Subcutaneous abdominal adipose tissue (tissue), 5 donors: ENCODE data around the gene SLC2A6.

Source experiments
- H3K27ac ChIP-seq: one replicate; pipeline ENCODE4 v1.7.0; 2013; ENCODE audit warnings: low read depth, mild to moderate bottlenecking, inconsistent platforms, low read length, moderate library complexity
- H3K27me3 ChIP-seq, 5 donors: one replicate each; pipeline ENCODE4 v1.7.0; 2013; ENCODE audit warnings: low read length in 5 of 5, inconsistent platforms in 1 of 5; ENCODE audit not compliant: control insufficient read depth in 5 of 5, insufficient read depth in 4 of 5
- H3K36me3 ChIP-seq, 5 donors: one replicate each; pipeline ENCODE4 v1.7.0; 2013; ENCODE audit warnings: low read length in 5 of 5; ENCODE audit not compliant: control insufficient read depth in 5 of 5, insufficient read depth in 5 of 5
- H3K4me1 ChIP-seq, 5 donors: one replicate each; pipeline ENCODE4 v1.7.0; 2013; ENCODE audit warnings: low read length in 5 of 5, mild to moderate bottlenecking in 3 of 5, moderate library complexity in 1 of 5; ENCODE audit not compliant: control insufficient read depth in 5 of 5, insufficient read depth in 5 of 5
- H3K4me3 ChIP-seq, 5 donors: one replicate each; pipeline ENCODE4 v1.7.0; 2013; ENCODE audit warnings: low read length in 5 of 5, low read depth in 1 of 5
- H3K9ac ChIP-seq, 5 donors: one replicate each; pipeline ENCODE4 v1.7.0; 2013; ENCODE audit warnings: low read length in 5 of 5, mild to moderate bottlenecking in 4 of 5, moderate library complexity in 3 of 5
- H3K9me3 ChIP-seq, 5 donors: one replicate each; pipeline ENCODE4 v1.7.0; 2013; ENCODE audit warnings: low read length in 5 of 5; ENCODE audit not compliant: control insufficient read depth in 5 of 5
- donor health status: healthy.
- donor health status: healthy.
- donor health status: healthy.
- donor health status: healthy.
- donor health status: healthy.

The SLC2A6 gene

DNA sequence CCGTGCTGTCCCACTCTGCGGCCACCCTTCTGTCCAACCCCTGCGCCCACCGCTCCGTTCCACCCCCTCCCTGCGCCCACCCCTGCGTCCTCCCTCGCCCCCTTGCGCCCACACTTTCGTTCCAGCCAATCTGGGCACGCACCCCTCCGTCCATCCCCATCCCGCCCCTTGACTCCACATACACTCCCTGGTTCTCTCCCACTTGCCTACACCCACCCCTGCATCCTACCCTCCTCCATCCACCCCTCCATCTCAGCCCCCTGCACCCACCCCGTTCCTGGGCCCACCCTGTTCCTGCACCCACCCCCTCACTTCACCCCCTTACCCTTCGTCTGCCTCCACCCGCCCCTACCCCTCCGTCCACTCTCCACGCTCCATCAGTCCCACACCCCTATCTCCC is 49.7 kb downstream of the SLC2A6 start:
- Histone ChIP-seq H3K27me3 (peaks cover 4 to 27% (median 21%) of the 10 kb centered on the region in 5 donors), H3K27ac (no peak overlapping the region), H3K4me1 (peaks cover 0 to 7% (median 0%) of the 10 kb centered on the region in 5 donors), H3K9ac (no peak overlapping the region), H3K36me3 (peaks cover 0 to 8% (median 0%) of the 10 kb centered on the region in 5 donors), H3K9me3 (no peaks in the 10 kb centered on the region), H3K4me3 (no peak overlapping the region)

DNA sequence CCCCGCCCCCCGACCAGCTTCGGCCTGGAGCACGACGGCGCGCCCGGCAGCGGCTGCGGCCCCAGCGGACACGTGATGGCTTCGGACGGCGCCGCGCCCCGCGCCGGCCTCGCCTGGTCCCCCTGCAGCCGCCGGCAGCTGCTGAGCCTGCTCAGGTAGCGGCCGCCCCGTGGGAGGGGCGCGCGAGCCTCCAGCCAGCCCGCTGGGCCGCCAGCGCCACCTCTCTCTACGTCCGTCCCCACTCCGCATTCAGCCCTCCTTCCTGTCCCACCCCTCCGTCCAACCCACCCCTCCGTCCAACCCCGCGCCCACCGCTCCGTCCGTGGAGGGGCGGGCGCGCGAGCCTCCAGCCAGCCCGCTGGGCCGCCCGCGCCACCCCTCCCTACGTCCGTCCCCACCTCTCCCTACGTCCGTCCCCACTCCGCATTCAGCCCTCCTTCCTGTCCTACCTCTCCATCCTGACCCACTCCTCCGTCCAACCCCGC is 50.2 kb downstream of the SLC2A6 start:
- no peak overlapping the region for H3K27ac ChIP-seq
- no peaks in the 10 kb centered on the region for H3K9me3 ChIP-seq
- H3K36me3 ChIP-seq: peaks cover 0 to 8% (median 0%) of the 10 kb centered on the region in 5 donors
- H3K4me1 ChIP-seq: peaks cover 0 to 7% (median 0%) of the 10 kb centered on the region in 5 donors
- H3K27me3 ChIP-seq: peaks cover 4 to 29% (median 21%) of the 10 kb centered on the region in 5 donors
- H3K9ac ChIP-seq: no peak overlapping the region
- no peak overlapping the region for H3K4me3 ChIP-seq

DNA sequence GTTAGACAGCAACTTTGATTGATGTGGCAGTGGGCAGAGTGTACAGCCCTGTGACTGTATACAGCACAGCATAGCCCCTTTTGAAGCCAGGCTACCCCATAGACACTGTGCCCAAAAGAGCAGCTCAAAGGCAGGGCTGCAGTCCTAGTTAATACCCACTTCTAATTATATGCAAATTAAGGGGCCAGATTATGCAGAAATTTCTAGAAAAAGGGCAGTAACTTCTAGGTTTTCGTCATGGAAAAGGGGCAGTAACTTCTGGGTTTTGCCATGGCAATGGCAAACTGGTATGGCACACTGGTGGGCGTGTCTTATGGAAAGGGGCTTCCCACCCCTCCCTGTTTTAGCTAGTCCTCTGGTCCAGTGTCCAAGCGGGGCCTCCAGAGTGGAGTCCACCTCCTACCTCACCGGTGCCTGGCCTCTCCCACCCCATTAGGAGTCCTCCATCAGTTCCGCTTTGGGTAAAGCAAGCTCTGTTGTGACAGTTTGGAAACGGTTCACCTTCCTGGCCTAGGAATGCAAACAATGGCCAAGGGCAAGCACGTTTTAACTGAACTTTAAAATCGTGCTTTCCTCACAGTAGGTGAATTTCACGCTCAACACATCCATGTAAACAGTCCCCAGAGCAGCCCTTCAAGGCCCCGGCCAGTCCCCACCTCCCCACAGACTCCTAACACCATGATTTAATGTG is 51.1 kb downstream of the SLC2A6 start:
- Histone ChIP-seq H3K4me3 (no peak overlapping the region), H3K4me1 (peaks cover 0 to 7% (median 0%) of the 10 kb centered on the region in 5 donors), H3K9ac (no peak overlapping the region), H3K27me3 (peaks cover 4 to 29% (median 21%) of the 10 kb centered on the region in 5 donors), H3K27ac (no peak overlapping the region), H3K9me3 (no peaks in the 10 kb centered on the region), H3K36me3 (peaks cover 0 to 8% (median 0%) of the 10 kb centered on the region in 5 donors)

DNA sequence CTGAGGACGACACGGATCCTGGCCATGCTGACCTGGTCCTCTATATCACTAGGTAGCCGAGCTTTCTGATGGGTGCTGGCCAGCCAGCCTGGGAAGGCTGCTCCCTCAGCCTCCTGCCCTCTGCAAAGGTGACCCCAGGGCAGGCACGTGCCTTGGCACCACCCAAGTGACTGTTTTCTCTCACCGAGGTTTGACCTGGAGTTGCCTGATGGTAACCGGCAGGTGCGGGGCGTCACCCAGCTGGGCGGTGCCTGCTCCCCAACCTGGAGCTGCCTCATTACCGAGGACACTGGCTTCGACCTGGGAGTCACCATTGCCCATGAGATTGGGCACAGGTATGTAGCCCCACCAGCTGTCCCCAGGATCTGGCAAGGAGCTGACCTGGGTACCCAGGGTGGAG is 52.9 kb downstream of the SLC2A6 start:
- peaks cover 0 to 7% (median 0%) of the 10 kb centered on the region in 5 donors for H3K4me1 ChIP-seq
- H3K9me3 ChIP-seq: no peaks in the 10 kb centered on the region
- peaks cover 4 to 29% (median 21%) of the 10 kb centered on the region in 5 donors for H3K27me3 ChIP-seq

DNA sequence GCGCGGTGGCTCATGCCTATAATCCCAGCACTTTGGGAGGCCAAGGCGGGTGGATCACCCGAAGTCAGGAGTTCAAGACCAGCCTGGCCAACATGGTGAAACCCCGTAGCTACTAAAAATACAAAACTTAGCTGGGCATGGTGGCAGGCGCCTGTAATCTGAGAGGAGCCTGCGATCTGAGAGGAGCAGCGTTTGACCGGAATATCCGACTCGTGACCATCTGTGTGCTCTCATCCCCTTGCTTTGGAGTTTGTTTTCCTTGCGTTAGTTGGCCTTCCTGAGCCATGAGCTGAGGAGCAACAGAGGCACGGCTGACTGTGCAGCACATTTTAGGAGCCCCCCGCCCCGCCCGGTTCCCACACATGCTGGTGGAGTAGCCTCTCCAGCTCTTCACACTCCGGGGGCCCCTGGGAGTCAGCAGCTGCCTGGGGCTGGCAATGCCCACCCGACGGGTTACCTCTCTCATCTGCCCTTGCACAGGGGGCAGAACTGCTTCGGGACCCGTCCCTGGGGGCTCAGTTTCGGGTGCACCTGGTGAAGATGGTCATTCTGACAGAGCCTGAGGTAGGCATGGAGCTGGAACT is 53.8 kb downstream of the SLC2A6 start:
- peaks cover 0 to 8% (median 0%) of the 10 kb centered on the region in 5 donors for H3K36me3 ChIP-seq
- peaks cover 4 to 29% (median 21%) of the 10 kb centered on the region in 5 donors for H3K27me3 ChIP-seq
- no peaks in the 10 kb centered on the region for H3K9me3 ChIP-seq
- no peak overlapping the region for H3K4me3 ChIP-seq
- H3K4me1 ChIP-seq: peaks cover 0 to 7% (median 0%) of the 10 kb centered on the region in 5 donors
- H3K9ac ChIP-seq: no peak overlapping the region
- no peak overlapping the region for H3K27ac ChIP-seq

More for the DNA sequence above, 52.9 kb downstream of the SLC2A6 start:
- H3K36me3 ChIP-seq: peaks cover 0 to 8% (median 0%) of the 10 kb centered on the region in 5 donors
- no peak overlapping the region for H3K9ac ChIP-seq
- H3K4me3 ChIP-seq: no peak overlapping the region
- H3K27ac ChIP-seq: no peak overlapping the region

DNA sequence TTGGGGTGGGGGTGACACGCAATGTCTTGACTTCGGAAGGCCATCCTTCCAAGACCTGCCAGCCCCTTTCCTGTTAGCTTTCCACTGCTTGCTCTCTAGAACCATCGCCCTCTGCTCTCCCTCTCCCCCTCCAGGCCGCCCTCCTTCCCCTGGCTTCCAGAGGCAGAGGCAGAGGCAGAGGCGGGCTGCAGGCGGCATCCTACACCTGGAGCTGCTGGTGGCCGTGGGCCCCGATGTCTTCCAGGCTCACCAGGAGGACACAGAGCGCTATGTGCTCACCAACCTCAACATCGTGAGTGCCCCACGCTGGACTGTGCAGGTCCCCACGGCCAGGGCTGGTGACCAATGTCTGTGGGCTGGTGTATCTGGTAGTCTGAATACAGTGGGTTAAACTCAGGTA is 54.7 kb downstream of the SLC2A6 start:
- Histone ChIP-seq H3K9ac (no peak overlapping the region), H3K9me3 (no peaks in the 10 kb centered on the region), H3K4me3 (no peak overlapping the region), H3K27me3 (peaks cover 4 to 24% (median 17%) of the 10 kb centered on the region in 5 donors), H3K36me3 (peaks cover 0 to 8% (median 0%) of the 10 kb centered on the region in 5 donors), H3K27ac (no peak overlapping the region), H3K4me1 (peaks cover 0 to 7% (median 0%) of the 10 kb centered on the region in 5 donors)

DNA sequence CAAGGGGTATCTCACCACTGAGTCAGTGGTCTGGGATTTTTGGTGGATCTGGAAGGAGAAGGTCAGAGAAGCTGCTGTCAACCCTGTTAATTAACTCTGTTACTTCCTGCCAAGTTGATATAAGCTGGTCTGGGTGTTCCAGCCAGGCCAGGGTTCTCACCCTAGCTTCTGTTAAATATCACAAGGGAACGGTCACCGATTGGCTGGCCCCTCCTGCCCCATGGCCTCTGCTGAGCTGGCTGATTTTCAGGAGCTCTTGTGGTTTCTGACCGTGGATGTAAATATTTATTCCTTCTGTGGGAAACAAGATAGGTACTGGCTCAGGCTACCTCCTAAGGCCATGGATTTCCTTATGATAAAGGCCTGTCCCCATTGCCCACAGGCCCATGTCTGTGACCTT is 55.7 kb downstream of the SLC2A6 start:
- peaks cover 0 to 8% (median 0%) of the 10 kb centered on the region in 5 donors for H3K36me3 ChIP-seq
- no peak overlapping the region for H3K9ac ChIP-seq
- peaks cover 4 to 23% (median 16%) of the 10 kb centered on the region in 5 donors for H3K27me3 ChIP-seq
- H3K27ac ChIP-seq: no peak overlapping the region
- no peak overlapping the region for H3K4me3 ChIP-seq
- no peaks in the 10 kb centered on the region for H3K9me3 ChIP-seq
- H3K4me1 ChIP-seq: peaks cover 0 to 10% (median 5%) of the 10 kb centered on the region in 5 donors

DNA sequence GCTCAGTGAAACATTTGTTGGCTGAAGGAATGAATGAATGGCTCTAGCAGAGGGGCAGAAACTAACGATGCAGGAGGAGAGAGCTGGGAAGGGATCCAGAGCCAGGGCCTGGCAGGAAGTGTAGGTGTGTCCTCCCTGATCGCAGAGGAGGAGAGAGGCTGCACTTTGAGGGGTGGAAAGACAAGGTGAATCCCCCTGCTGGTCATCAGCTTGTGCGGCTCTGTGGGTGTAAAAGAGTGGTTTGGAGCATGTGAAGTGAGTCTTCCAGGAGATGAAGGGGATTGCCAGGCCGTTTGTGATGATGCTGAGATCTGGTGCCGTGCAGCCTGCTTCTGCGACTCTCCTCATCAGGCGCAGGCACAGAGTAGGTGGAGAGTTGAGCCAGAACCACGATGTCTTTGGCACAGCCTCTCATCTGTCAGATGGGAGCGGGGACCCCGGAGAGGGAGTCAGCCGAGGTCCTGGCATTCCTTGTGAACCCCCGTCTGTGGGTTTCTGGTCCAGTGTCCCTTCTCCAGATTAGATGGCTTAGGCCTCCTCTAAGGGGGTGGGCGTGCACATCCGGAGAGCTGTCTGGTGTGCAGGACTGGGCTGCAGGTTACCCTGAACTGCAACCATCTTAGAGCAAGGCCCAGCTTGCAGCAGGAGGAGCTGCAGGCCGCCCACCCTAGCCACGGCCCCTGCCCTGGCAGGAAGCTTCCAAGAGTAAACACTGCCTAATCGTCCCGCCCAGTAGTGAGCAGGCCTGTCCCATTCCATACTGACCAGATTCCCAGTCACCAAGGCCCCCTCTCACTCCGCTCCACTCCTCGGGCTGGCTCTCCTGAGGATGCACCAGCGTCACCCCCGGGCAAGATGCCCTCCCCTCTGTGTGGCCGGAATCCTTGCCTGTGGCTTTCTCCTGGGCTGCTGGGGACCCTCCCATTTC is 57.0 kb downstream of the SLC2A6 start, which contains the start of gene ADAMTS13:
ADAMTS13 (plus strand) TSS at position 753 of the 928 bp plus-strand sequence; CDS start at position 830, 77 bp downstream.
- Histone ChIP-seq H3K4me1 (peaks cover under 1 to 18% (median 14%) of the 10 kb centered on the region in 5 donors), H3K4me3 (no peak within 1 kb of the TSS), H3K9me3 (no peaks in the 10 kb centered on the region), H3K27ac (no peak within 1 kb of the TSS), H3K27me3 (peaks cover 0 to 15% (median 8%) of the 10 kb centered on the region in 5 donors), H3K36me3 (peaks cover 0 to 8% (median 0%) of the 10 kb centered on the region in 5 donors), H3K9ac (peak within 1 kb of the TSS in 1 of 5 donors; percentile 53)
